Measurements from ENCODE around the gene AOC1. TPM values are rescaled to one million over a fixed set of nuclear protein-coding genes. Genes with fewer than 3 reads are reported as not detected.

The AOC1 gene
- total RNA-seq, 2 donors from 2014 or later, result 308 to 353 TPM

DNA sequence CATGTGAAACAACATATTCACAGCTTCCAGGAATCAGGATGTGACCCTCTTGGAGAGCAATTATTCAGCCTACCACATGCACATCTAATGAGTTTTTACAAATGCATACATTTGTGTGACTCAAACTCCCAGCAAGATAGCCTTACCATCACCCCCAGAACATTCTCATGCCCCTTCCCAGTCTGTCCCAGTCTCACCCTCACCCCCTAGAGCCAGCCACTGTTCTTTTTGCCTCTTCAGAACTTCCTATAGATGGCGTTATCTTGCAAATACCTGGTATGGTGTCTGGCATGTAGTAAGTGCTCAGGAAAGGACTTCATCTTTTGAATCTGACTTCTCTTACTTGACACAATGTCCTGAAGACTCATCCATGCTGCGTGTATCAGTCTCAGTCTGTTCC, 23.9 kb upstream of the AOC1 start:
- Histone ChIP-seq H3K4me3 (no peak overlapping the region), H3K4me1 (peaks cover 3% of the 10 kb centered on the region), H3K9ac (ENCODE audit: low read depth in 2 of 2, low read length in 2 of 2) (no peak overlapping the region), H3K9me3 (no peaks in the 10 kb centered on the region), H3K36me3 (no peaks in the 10 kb centered on the region), H3K27ac (no peak overlapping the region), H3K27me3 (no peaks in the 10 kb centered on the region)
- no peak for DNase-seq
- intact Hi-C loops (cut with DNase I), result no loop called here
- TF ChIP-seq, protein P1, sequence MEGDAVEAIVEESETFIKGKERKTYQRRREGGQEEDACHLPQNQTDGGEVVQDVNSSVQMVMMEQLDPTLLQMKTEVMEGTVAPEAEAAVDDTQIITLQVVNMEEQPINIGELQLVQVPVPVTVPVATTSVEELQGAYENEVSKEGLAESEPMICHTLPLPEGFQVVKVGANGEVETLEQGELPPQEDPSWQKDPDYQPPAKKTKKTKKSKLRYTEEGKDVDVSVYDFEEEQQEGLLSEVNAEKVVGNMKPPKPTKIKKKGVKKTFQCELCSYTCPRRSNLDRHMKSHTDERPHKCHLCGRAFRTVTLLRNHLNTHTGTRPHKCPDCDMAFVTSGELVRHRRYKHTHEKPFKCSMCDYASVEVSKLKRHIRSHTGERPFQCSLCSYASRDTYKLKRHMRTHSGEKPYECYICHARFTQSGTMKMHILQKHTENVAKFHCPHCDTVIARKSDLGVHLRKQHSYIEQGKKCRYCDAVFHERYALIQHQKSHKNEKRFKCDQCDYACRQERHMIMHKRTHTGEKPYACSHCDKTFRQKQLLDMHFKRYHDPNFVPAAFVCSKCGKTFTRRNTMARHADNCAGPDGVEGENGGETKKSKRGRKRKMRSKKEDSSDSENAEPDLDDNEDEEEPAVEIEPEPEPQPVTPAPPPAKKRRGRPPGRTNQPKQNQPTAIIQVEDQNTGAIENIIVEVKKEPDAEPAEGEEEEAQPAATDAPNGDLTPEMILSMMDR (IDR thresholded peaks at IDR 0.05), result no peak

DNA sequence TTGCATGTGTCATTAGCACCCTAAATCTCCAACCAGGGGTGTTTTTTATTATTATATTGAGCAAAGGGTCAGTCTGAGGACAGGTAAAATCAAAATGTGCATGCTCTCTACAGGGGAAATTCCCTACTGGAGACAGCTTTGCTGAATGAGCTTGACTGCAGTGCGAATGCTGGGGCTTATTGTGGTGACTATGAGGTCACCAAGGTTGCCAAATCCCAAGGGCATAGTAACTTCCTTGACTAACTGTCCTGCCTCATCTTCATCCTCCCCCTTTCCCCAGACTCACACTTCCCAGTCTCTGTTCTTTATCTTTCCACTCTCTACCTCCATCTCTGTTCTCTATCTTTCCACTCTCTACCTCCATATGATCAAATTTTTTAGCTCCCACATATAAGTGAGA, 22.9 kb upstream of the AOC1 start:
- TF ChIP-seq, protein P1 (IDR thresholded peaks at IDR 0.05), result no peak
- Histone ChIP-seq H3K36me3 (no peaks in the 10 kb centered on the region), H3K27me3 (no peaks in the 10 kb centered on the region), H3K4me3 (no peak overlapping the region), H3K27ac (no peak overlapping the region), H3K9me3 (no peaks in the 10 kb centered on the region), H3K9ac (ENCODE audit: low read depth in 2 of 2, low read length in 2 of 2) (no peak overlapping the region), H3K4me1 (peaks cover 3% of the 10 kb centered on the region)
- intact Hi-C loops (cut with DNase I), result no loop called here
- DNase-seq, result no peak

DNA sequence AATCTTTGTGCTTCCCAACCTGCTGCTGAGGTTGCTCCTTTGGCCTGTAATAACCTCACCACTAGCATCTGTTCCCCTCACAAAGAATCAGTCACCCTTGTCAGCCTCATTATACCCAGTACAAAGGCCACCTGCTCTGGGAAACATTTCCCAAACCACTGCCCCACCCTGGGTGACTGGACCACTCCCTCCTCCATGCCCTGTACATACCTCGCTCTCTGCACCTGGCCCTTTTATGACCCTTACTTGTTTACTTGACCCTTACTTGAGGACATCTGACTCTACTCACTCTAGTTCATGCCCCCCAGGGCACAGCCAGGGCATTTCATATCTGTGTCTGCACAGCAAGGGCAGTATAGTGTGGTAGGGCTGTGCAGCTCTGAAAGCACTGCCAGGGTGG, 21.4 kb upstream of the AOC1 start:
- H3K36me3 ChIP-seq, result no peaks in the 10 kb centered on the region
- H3K27me3 ChIP-seq, result no peaks in the 10 kb centered on the region
- TF ChIP-seq, protein P1 (IDR thresholded peaks at IDR 0.05), result no peak
- no peaks in the 10 kb centered on the region for H3K4me1 ChIP-seq
- no peak overlapping the region for H3K4me3 ChIP-seq
- peak overlapping the region in 1 of 2 donors; percentile 14 for H3K9ac ChIP-seq (ENCODE audit: low read depth in 2 of 2, low read length in 2 of 2)
- intact Hi-C loops (cut with DNase I), result no loop called here
- peak overlapping the region; percentile 50 for H3K27ac ChIP-seq
- H3K9me3 ChIP-seq, result no peaks in the 10 kb centered on the region
- peak; percentile 89 for DNase-seq

DNA sequence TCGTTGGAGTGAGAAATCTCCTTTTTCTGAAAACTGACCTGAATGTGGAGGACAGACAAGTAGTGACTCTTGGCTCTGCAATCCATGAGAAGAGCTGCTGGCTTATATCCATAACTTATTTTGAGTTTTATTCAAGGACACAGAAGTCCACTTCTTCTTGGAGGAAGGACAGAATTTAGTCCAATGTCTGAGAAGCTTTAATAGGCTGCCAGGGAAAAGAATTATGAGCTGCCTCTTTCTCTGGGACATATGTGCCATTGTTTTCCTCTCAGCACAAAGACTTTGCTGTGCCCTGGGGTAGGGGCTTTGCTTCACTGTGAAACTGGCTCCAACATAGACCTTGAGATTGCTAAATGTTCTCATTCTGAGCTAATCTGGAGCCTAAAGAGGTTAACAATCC, 20.5 kb upstream of the AOC1 start:
- no peaks in the 10 kb centered on the region for H3K27me3 ChIP-seq

DNA sequence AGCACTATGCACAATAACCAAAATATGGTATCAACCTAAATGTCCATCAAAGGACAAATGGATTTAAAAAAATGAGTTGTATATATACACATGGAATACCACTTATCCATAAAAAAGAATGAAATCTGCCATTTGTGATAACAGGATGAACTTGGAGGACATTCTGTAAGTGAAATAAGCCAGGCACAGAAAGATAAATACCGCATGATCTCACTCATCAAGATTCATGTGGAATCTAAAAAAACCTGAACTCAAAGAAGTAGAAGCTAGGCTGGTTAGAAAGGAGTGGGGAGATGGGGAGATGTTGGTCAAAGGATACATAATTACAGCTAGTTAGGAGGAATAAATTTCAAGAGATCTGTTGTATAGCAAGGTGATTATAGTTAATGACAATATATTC, 17.3 kb upstream of the AOC1 start:
- H3K9ac ChIP-seq (ENCODE audit: low read depth in 2 of 2, low read length in 2 of 2), result no peak overlapping the region
- H3K4me3 ChIP-seq, result no peak overlapping the region
- H3K4me1 ChIP-seq, result no peaks in the 10 kb centered on the region
- no peaks in the 10 kb centered on the region for H3K36me3 ChIP-seq
- no peak for DNase-seq
- TF ChIP-seq, protein P1 (IDR thresholded peaks at IDR 0.05), result no peak
- H3K27ac ChIP-seq, result no peak overlapping the region
- no peaks in the 10 kb centered on the region for H3K27me3 ChIP-seq
- intact Hi-C loops (cut with DNase I), result no loop called here
- H3K9me3 ChIP-seq, result no peaks in the 10 kb centered on the region

More for the DNA sequence above, 20.5 kb upstream of the AOC1 start:
- no peak overlapping the region for H3K9ac ChIP-seq (ENCODE audit: low read depth in 2 of 2, low read length in 2 of 2)
- no peaks in the 10 kb centered on the region for H3K36me3 ChIP-seq
- no peaks in the 10 kb centered on the region for H3K9me3 ChIP-seq
- no peak overlapping the region for H3K27ac ChIP-seq
- no peak for DNase-seq
- H3K4me1 ChIP-seq, result no peaks in the 10 kb centered on the region
- no peak overlapping the region for H3K4me3 ChIP-seq
- intact Hi-C loops (cut with DNase I), result no loop called here
- TF ChIP-seq, protein P1 (IDR thresholded peaks at IDR 0.05), result no peak
